Mesenchymal stem cell (in vitro differentiated cells and primary cell): ENCODE measurements around the gene KCNK4. TPM values are rescaled to one million over a fixed set of nuclear protein-coding genes. Genes with fewer than 3 reads are reported as not detected.

ENCODE experiments used
- small RNA-seq: library from polyadenylated mRNA; stranded (forward); fragments of <200 nt; extraction: miRNeasy Mini kit (QIAGEN cat#:217004); gene quantifications from one replicate; pipeline ENCODE3, GENCODE V24; 2013; ENCODE audit warnings: low read depth

The KCNK4 gene

Small RNA genes within 50 kb of the gene (small RNA-seq; reads per million reads assigned to genes)
- gene MIR7155 (not detected), gene RF00019 (not detected)
